Transverse colon (tissue), 3 donors: Measurements from ENCODE around the gene TOMM34.

Experiments used
- POLR2A ChIP-seq: fragments of 450-650 bp; IDR thresholded peaks from one replicate; pipeline ENCODE4 v1.6.1; 2016; ENCODE audit warnings: antibody characterized with exemption, mild to moderate bottlenecking, moderate library complexity
- TF ChIP-seq, protein P1 (sequence below), 5 experiments: fragments of 200-600 bp in 3 of 5; fragments of 450-650 bp in 2 of 5; sonication (generic) in 3 of 5; IDR thresholded peaks; 1 replicate in 2 of 5; 2 replicates in 3 of 5; pipeline ENCODE4 v1.5.1; 2016 to 2017; ENCODE audit warnings: antibody characterized with exemption in 5 of 5, inconsistent platforms in 3 of 5, mild to moderate bottlenecking in 2 of 5, moderate library complexity in 1 of 5

DNA sequence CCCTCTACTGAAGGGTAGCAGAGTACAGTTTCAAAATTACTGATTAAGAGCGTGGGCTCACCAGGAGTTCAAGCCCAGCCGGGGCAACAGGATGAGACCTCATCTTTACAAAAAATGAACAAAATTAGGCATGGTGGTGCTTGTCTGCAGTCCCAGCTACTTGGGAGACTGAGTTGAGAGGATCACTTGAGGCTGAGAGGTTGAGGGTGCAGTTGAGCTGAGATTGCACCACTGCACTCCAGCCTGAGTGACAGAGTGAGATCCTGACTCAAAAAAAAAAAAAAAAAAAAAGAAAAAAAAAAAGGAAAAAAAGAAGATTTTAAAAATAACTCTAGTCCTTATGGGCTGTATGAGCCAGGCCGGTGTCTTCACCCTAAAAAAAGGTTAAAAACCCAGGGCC, 31.6 kb downstream of the TOMM34 start:
- TF ChIP-seq, protein P1, sequence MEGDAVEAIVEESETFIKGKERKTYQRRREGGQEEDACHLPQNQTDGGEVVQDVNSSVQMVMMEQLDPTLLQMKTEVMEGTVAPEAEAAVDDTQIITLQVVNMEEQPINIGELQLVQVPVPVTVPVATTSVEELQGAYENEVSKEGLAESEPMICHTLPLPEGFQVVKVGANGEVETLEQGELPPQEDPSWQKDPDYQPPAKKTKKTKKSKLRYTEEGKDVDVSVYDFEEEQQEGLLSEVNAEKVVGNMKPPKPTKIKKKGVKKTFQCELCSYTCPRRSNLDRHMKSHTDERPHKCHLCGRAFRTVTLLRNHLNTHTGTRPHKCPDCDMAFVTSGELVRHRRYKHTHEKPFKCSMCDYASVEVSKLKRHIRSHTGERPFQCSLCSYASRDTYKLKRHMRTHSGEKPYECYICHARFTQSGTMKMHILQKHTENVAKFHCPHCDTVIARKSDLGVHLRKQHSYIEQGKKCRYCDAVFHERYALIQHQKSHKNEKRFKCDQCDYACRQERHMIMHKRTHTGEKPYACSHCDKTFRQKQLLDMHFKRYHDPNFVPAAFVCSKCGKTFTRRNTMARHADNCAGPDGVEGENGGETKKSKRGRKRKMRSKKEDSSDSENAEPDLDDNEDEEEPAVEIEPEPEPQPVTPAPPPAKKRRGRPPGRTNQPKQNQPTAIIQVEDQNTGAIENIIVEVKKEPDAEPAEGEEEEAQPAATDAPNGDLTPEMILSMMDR (IDR thresholded peaks at IDR 0.05), result no peak
- TF ChIP-seq POLR2A, result no peak
